ENCODE results near the gene USP13.
A peak's percentile ranks its signal among the peaks of the same experiment; 100 is the strongest.
"Not testable (repeated sequence)": the region's sequence is repeated elsewhere in the genome, so short reads cannot be mapped to it uniquely, and the experiment has no call there.

Gene USP13

GRCh38 chr3:179642871-179643270 lies 10.0 kb upstream of the USP13 start:
- no peak for DNase-seq (ENCODE audit: low read depth)
- TF ChIP-seq CTCF (IDR thresholded peaks at IDR 0.05; ENCODE audit: low read depth, low read length, missing control alignments), result no peak
- H3K4me3 ChIP-seq (ENCODE audit: low read depth, low read length), result no peak overlapping the region

DNA sequence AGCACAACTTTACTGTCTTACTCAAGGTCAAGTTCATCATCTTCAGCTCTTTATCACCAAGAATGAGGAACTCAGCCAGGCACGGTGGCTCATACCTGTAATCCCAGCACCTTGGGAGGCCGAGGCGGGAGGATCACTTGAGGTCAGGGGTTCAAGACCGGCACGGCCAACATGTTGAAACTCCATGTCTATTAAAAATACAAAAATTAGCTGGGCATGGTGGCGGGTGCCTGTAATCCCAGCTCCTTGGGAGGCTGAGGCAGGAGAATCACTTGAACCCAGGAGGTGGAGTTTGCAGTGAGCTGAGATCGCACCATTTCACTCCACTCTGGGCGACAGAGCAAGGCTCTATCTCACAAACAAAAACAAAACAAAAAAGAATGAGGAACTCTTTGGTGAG lies 9.0 kb upstream of the USP13 start:
- H3K4me3 ChIP-seq (ENCODE audit: low read depth, low read length); DNase-seq (ENCODE audit: low read depth): not testable (repeated sequence)

- no peak overlapping the region for H3K4me3 ChIP-seq (ENCODE audit: low read depth, low read length)
- DNase-seq (ENCODE audit: low read depth), result no peak
- no peak for TF ChIP-seq CTCF (IDR thresholded peaks at IDR 0.05; ENCODE audit: low read depth, low read length, missing control alignments)
These were observed 6.7 kb upstream of the USP13 start for GRCh38 chr3:179646177-179646576.

DNA sequence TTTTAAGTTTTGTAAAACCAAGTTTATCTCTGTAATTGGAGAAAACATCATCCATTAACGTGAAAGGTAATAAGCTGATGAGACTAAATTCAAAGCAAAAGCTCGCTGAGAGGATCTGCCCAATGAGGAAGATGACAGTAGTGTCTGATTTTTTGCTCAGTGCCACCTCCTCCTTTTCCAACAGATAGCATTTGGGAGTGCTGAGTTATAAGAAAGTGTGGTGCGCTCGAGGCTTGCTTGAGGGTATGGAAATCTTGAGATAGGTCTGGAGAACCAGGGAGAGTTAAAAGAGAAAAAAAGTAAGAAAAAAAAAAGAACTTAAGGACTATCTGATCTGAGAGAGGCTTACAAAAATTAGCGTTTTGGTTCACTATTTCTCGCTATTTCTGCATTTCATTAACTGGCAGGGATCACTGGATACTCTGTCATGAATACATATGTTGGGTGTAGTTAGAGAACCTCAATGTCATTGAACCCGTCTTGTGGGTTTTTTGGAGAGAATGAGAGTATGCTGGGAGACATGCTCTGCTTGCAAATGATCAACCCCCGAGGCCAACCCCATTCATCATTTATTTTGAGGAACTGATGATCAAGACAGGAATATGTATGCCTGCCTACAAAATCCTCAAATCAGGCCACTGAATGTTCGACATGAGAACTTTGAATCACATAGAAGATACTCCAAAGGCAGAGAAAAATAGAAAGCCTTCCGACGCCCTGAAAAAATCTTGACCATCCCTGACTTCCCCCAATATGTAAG lies 973 bp upstream of the USP13 start:
- no peak for DNase-seq (ENCODE audit: low read depth)
- TF ChIP-seq CTCF (IDR thresholded peaks at IDR 0.05; ENCODE audit: low read depth, low read length, missing control alignments), result no peak
- peak overlapping the region; percentile 90 for H3K4me3 ChIP-seq (ENCODE audit: low read depth, low read length)

GRCh38 chr3:179653096-179653797 lies 407 bp downstream of the USP13 start:
- peak overlapping the region; percentile 90 for H3K4me3 ChIP-seq (ENCODE audit: low read depth, low read length)
- DNase-seq (ENCODE audit: low read depth), result peak; percentile 25
- no peak for TF ChIP-seq CTCF (IDR thresholded peaks at IDR 0.05; ENCODE audit: low read depth, low read length, missing control alignments)

DNA sequence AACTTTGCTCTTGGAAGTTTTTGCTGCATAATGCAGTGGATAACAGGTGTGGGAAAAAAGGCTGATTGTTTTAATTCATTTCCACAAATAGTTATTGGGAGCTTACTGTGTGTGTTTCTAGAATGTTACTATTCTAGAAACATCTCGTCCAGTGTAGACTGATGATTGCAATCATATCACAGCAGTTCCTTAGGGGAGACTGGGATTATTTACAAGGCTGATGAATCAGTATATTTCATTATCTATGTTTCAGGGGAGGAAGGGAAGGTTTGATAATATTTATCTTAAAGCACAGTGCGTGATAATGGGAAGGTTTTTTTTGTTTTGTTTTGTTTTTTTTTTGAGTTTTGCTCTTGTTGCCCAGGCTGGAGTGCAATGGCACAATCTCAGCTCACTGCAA lies 2.4 kb downstream of the USP13 start:
- no peak for TF ChIP-seq CTCF (IDR thresholded peaks at IDR 0.05; ENCODE audit: low read depth, low read length, missing control alignments)
- no peak overlapping the region for H3K4me3 ChIP-seq (ENCODE audit: low read depth, low read length)
- DNase-seq (ENCODE audit: low read depth), result no peak

DNA sequence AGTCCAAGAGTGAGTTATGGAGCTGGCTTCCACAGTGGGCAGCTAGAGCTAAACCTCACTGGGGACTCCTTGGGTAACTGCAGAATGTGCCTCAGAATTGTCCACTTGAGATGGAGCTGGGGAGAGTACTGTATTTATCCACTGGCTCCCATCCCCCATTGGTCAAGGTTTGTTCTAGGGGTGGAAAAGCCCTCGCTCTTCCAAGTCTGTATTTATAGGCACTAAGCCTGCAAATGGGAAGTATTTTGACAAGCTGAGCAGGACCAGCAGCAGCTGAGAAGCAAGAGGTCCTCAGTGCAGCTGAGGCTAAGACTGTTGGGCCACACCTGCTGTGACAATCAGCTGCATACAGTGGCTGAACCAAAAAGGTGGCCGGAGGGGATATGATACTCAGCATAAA lies 5.8 kb downstream of the USP13 start:
- TF ChIP-seq CTCF (IDR thresholded peaks at IDR 0.05; ENCODE audit: low read depth, low read length, missing control alignments), result no peak
- H3K4me3 ChIP-seq (ENCODE audit: low read depth, low read length), result no peak overlapping the region
- no peak for DNase-seq (ENCODE audit: low read depth)
